Measurements from ENCODE around the gene FAM200A.
"Not testable (repeated sequence)": the region's sequence is repeated elsewhere in the genome, so short reads cannot be mapped to it uniquely, and the experiment has no call there.

The FAM200A gene

DNA sequence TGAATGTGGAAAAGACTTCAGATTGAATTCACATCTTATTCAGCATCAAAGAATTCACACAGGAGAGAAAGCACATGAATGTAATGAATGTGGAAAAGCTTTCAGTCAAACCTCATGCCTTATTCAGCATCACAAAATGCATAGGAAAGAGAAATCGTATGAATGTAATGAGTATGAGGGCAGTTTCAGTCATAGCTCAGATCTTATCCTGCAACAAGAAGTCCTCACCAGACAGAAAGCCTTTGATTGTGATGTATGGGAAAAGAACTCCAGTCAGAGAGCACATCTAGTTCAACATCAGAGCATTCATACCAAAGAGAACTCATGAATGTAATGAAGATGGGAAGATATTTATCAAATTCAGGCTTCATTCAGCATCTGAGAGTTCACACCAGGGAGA lies 21.3 kb upstream of the FAM200A start:
- Histone ChIP-seq H3K27ac (ENCODE audit: low read length) (no peak overlapping the region), H3K4me1 (ENCODE audit: control insufficient read depth in 1 of 2, insufficient read depth in 2 of 2, low read length in 2 of 2) (no peaks in the 10 kb centered on the region), H3K27me3 (ENCODE audit: low read depth, low read length) (no peaks in the 10 kb centered on the region), H3K4me3 (ENCODE audit: low read depth in 1 of 2, low read length in 2 of 2) (no peak overlapping the region), H3K9me3 (ENCODE audit: control insufficient read depth in 1 of 2, low read length in 2 of 2) (no peaks in the 10 kb centered on the region), H3K36me3 (ENCODE audit: control insufficient read depth in 1 of 2, insufficient read depth in 2 of 2, low read length in 2 of 2) (peaks cover 18 to 42% of the 10 kb centered on the region in 2 donors)

DNA sequence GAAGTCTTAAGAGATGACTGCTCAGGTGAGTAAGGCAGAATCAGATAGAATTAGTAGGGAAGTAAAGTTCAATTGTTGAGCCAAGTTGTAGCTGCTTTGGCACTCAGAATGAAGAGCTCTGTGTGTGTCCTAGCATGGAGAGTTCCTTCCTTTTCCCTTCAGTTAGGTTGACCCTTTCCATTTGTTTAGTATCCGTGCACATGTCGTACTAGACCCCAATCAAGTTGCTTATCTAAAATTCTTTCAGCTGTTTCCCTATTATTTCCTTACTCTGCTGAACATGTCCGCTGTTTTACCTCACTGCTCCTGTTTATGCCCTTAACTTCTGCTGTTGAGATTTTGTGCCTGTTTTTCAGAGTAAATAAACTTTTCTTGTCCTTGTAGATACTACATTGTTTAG lies 19.9 kb upstream of the FAM200A start:
- Histone ChIP-seq H3K4me3 (ENCODE audit: low read depth in 1 of 2, low read length in 2 of 2) (no peak overlapping the region), H3K36me3 (ENCODE audit: control insufficient read depth in 1 of 2, insufficient read depth in 2 of 2, low read length in 2 of 2) (peaks cover 18 to 48% of the 10 kb centered on the region in 2 donors), H3K9me3 (ENCODE audit: control insufficient read depth in 1 of 2, low read length in 2 of 2) (no peaks in the 10 kb centered on the region), H3K27ac (ENCODE audit: low read length) (no peak overlapping the region), H3K4me1 (ENCODE audit: control insufficient read depth in 1 of 2, insufficient read depth in 2 of 2, low read length in 2 of 2) (no peaks in the 10 kb centered on the region), H3K27me3 (ENCODE audit: low read depth, low read length) (no peaks in the 10 kb centered on the region)

DNA sequence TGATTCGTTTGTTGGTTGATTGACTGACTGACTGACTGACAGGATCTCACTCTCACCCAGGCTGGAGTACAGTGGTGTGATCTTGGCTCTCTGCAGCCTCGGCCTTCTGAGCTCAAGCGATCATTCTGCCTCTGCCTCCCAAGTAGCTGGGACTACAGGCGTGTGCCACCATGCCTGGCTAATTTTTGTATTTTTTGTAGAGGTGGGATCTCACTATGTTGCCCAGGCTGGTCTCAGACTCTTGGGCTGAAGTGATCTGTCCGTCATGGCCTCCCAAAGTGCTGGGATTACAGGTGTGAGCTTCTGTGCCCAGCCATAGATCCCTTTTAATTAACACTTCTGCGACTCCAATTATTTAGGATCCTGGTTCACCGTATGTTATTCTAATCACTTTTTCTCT lies 16.9 kb upstream of the FAM200A start:
- peaks cover 35 to 68% of the 10 kb centered on the region in 2 donors for H3K36me3 ChIP-seq (ENCODE audit: control insufficient read depth in 1 of 2, insufficient read depth in 2 of 2, low read length in 2 of 2)
- H3K4me1 ChIP-seq (ENCODE audit: control insufficient read depth in 1 of 2, insufficient read depth in 2 of 2, low read length in 2 of 2); H3K27ac ChIP-seq (ENCODE audit: low read length); H3K9me3 ChIP-seq (ENCODE audit: control insufficient read depth in 1 of 2, low read length in 2 of 2); H3K27me3 ChIP-seq (ENCODE audit: low read depth, low read length); H3K4me3 ChIP-seq (ENCODE audit: low read depth in 1 of 2, low read length in 2 of 2): not testable (repeated sequence)

DNA sequence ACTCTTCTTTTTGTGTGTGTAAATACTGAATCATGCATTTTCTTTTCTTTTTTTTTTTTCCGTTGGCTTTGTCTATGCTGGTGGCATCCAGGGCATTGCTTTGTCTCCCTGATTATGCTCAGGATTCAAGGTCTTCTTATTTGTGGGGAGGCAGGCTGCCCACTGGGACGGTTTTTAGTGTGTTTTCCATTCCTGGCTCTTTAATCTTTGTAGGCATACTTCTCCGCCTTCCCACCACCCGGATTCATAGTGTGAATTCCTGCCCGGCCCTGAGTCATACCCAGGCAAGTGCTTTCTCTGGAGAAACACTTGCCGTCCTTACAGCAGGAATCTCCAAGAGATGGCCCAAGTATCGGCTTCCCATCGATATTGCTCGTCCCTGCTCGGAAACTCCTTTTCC lies 11.7 kb upstream of the FAM200A start:
- Histone ChIP-seq H3K4me3 (ENCODE audit: low read depth in 1 of 2, low read length in 2 of 2) (no peak overlapping the region), H3K4me1 (ENCODE audit: control insufficient read depth in 1 of 2, insufficient read depth in 2 of 2, low read length in 2 of 2) (peaks cover 0 to 15% of the 10 kb centered on the region in 2 donors), H3K27me3 (ENCODE audit: low read depth, low read length) (no peaks in the 10 kb centered on the region), H3K27ac (ENCODE audit: low read length) (no peak overlapping the region), H3K36me3 (ENCODE audit: control insufficient read depth in 1 of 2, insufficient read depth in 2 of 2, low read length in 2 of 2) (peaks cover 49 to 68% of the 10 kb centered on the region in 2 donors), H3K9me3 (ENCODE audit: control insufficient read depth in 1 of 2, low read length in 2 of 2) (no peaks in the 10 kb centered on the region)

DNA sequence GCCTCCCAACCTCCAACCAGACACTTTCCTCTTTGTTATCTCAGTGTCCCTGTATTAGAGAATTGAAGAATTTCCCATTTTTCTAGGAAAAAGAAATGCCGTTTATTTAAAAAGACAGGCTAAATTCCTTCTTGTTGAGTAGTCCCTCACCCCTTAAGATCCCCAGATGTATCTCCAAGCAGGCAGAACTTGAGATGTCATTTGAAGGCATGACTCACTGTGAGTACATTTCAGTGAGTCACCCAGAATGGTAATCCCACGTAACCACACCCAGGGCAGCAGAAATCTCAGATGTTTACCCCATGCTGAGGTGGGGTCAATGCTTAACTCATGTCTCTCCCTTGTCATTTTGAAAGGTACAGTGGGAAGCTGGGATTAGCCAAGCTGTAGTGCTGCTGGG lies 10.9 kb upstream of the FAM200A start:
- H3K27me3 ChIP-seq (ENCODE audit: low read depth, low read length): no peaks in the 10 kb centered on the region
- no peak overlapping the region for H3K4me3 ChIP-seq (ENCODE audit: low read depth in 1 of 2, low read length in 2 of 2)
- H3K9me3 ChIP-seq (ENCODE audit: control insufficient read depth in 1 of 2, low read length in 2 of 2): no peaks in the 10 kb centered on the region
- peaks cover 0 to 15% of the 10 kb centered on the region in 2 donors for H3K4me1 ChIP-seq (ENCODE audit: control insufficient read depth in 1 of 2, insufficient read depth in 2 of 2, low read length in 2 of 2)
- peaks cover 49 to 69% of the 10 kb centered on the region in 2 donors for H3K36me3 ChIP-seq (ENCODE audit: control insufficient read depth in 1 of 2, insufficient read depth in 2 of 2, low read length in 2 of 2)
- peak overlapping the region; percentile 64 for H3K27ac ChIP-seq (ENCODE audit: low read length)

DNA sequence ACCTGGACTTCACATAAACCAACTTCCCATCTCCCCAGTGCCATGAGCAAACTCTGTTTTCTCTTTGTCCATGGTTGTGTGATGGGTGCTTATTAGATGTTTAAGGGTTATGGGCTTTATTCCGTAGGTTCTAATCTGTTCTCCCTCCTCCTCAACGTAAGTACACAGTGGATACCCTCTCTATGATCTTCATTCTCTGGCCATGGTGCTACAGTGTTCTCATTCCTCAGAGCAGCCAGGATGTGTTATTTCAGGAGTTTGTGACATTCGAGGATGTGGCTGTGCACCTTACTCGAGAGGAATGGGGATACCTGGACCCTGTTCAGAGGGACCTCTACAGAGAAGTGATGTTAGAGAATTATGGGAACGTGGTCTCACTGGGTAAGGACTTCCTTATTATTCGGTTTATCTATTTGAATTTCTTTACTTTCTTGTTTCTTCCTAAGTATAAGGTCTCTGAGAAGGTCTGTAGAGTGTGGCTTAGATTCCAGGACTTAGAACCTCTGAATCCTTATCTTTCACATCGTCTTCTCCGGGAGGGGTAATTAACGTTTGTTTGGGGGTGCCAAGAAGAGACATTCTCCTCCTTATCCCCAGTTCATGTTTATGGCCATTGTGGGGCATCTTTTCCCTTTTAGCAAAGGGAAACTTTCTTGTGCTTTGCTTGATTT lies 10.3 kb upstream of the FAM200A start:
- Histone ChIP-seq H3K27me3 (ENCODE audit: low read depth, low read length) (no peaks in the 10 kb centered on the region), H3K9me3 (ENCODE audit: control insufficient read depth in 1 of 2, low read length in 2 of 2) (no peaks in the 10 kb centered on the region), H3K36me3 (ENCODE audit: control insufficient read depth in 1 of 2, insufficient read depth in 2 of 2, low read length in 2 of 2) (peaks cover 49 to 65% of the 10 kb centered on the region in 2 donors), H3K4me1 (ENCODE audit: control insufficient read depth in 1 of 2, insufficient read depth in 2 of 2, low read length in 2 of 2) (peaks cover 0 to 18% of the 10 kb centered on the region in 2 donors), H3K27ac (ENCODE audit: low read length) (peak overlapping the region; percentile 64), H3K4me3 (ENCODE audit: low read depth in 1 of 2, low read length in 2 of 2) (no peak overlapping the region)

DNA sequence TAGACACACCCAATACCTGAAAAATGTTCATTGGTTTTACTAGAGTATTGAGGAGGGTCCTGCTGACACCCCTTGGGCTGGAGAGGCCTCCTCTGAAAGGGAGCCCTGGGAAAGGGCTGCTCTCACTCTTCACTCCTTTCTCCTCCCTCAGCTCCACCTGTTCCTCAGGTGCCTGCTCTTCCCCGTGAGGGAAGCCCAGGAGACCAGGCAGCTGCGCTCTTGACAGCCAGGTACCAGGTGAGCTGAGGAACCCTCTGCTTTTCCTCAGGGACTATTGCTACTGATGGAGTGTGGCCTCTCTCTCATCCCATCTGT lies 9.8 kb upstream of the FAM200A start:
- no peaks in the 10 kb centered on the region for H3K27me3 ChIP-seq (ENCODE audit: low read depth, low read length)
- H3K4me1 ChIP-seq (ENCODE audit: control insufficient read depth in 1 of 2, insufficient read depth in 2 of 2, low read length in 2 of 2): peaks cover 0 to 24% of the 10 kb centered on the region in 2 donors
- H3K4me3 ChIP-seq (ENCODE audit: low read depth in 1 of 2, low read length in 2 of 2): no peak overlapping the region
- no peaks in the 10 kb centered on the region for H3K9me3 ChIP-seq (ENCODE audit: control insufficient read depth in 1 of 2, low read length in 2 of 2)
- peaks cover 49 to 63% of the 10 kb centered on the region in 2 donors for H3K36me3 ChIP-seq (ENCODE audit: control insufficient read depth in 1 of 2, insufficient read depth in 2 of 2, low read length in 2 of 2)
- no peak overlapping the region for H3K27ac ChIP-seq (ENCODE audit: low read length)

DNA sequence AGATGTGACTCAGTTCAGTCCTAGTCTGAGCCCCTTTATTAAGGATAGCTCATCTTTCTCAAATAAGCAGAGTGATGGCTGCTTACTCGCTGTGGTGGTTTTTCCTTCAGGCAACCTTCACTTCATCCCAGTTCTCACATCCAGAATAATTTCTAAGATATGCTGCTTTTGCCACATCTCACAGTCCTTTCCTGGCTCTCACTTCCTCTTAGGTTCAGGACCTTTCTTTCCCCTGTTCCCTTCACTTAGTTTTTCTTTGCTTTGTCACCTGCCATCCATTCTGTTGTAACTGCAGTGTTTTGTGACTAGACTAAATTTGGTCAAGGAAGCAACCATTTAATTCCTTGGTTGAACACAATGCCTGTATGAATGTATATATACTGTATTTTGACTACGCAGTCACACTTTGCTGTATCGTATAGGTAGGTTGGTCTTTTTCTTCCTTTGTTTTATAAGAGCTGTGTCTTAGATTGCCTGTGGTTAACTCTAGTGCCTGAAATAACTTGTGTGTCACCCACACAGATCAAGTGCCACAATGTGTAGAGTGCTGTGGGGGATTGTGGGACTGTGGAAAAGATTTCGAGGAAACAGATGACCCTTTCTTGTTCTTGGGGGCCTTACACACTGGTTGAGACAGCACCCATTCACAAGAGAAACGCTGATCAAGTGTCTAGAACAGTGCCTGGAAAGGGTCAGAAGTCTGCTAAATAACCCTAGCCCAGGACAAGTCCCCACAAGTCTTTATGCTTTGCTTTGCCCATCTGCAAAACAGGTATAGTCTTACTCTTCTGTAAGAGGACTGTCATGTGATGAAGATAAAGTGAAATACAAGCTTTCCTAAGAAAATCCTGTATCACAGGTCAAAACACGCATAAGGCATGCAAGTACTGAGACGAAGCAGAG lies 9.2 kb upstream of the FAM200A start:
- H3K4me1 ChIP-seq (ENCODE audit: control insufficient read depth in 1 of 2, insufficient read depth in 2 of 2, low read length in 2 of 2): peaks cover 0 to 27% of the 10 kb centered on the region in 2 donors
- no peak overlapping the region for H3K4me3 ChIP-seq (ENCODE audit: low read depth in 1 of 2, low read length in 2 of 2)
- H3K9me3 ChIP-seq (ENCODE audit: control insufficient read depth in 1 of 2, low read length in 2 of 2): no peaks in the 10 kb centered on the region
- H3K27ac ChIP-seq (ENCODE audit: low read length): peak overlapping the region; percentile 30
- peaks cover 49 to 61% of the 10 kb centered on the region in 2 donors for H3K36me3 ChIP-seq (ENCODE audit: control insufficient read depth in 1 of 2, insufficient read depth in 2 of 2, low read length in 2 of 2)
- no peaks in the 10 kb centered on the region for H3K27me3 ChIP-seq (ENCODE audit: low read depth, low read length)

DNA sequence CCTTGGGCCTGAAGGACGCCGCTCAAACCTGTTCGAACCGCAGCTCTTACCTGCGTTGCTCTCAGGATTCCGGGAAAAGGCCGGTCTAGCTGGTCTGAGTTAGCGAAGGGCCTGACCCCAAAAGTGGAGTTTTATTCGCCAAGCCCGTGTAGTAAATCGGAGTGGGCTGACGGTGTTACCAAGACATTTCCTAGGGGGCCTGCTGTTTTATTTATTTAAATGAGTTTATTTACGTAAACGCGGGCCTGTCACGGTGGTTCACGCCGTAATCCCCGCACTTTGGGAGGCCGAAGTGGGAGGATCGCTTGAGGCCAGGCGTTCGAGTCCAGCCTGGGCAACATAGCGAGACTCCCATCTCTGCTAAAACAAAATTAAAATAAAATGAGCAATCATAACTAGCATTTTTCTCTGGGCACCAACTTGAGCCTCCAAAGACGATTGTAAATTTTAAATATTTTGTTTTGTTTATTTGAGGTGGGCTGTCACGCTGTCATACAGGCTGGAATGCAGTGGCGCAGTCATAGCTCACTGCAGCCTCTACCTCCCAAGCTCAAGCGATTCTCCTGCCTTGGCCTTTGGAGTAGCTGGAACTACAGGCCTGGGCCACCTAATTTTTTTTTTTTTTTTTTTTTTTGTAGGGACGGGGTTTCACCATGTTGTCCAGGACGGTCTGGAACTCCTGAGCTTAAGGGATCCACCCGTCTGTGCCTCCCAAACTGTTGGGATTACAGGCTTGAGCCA lies 7.4 kb upstream of the FAM200A start:
- peak overlapping the region; percentile 90 to 93 for H3K4me3 ChIP-seq (ENCODE audit: low read depth in 1 of 2, low read length in 2 of 2)
- no peaks in the 10 kb centered on the region for H3K27me3 ChIP-seq (ENCODE audit: low read depth, low read length)
- H3K9me3 ChIP-seq (ENCODE audit: control insufficient read depth in 1 of 2, low read length in 2 of 2): no peaks in the 10 kb centered on the region
- peak overlapping the region; percentile 99 for H3K27ac ChIP-seq (ENCODE audit: low read length)
- peaks cover 44 to 55% of the 10 kb centered on the region in 2 donors for H3K36me3 ChIP-seq (ENCODE audit: control insufficient read depth in 1 of 2, insufficient read depth in 2 of 2, low read length in 2 of 2)
- H3K4me1 ChIP-seq (ENCODE audit: control insufficient read depth in 1 of 2, insufficient read depth in 2 of 2, low read length in 2 of 2): peaks cover 0 to 27% of the 10 kb centered on the region in 2 donors

DNA sequence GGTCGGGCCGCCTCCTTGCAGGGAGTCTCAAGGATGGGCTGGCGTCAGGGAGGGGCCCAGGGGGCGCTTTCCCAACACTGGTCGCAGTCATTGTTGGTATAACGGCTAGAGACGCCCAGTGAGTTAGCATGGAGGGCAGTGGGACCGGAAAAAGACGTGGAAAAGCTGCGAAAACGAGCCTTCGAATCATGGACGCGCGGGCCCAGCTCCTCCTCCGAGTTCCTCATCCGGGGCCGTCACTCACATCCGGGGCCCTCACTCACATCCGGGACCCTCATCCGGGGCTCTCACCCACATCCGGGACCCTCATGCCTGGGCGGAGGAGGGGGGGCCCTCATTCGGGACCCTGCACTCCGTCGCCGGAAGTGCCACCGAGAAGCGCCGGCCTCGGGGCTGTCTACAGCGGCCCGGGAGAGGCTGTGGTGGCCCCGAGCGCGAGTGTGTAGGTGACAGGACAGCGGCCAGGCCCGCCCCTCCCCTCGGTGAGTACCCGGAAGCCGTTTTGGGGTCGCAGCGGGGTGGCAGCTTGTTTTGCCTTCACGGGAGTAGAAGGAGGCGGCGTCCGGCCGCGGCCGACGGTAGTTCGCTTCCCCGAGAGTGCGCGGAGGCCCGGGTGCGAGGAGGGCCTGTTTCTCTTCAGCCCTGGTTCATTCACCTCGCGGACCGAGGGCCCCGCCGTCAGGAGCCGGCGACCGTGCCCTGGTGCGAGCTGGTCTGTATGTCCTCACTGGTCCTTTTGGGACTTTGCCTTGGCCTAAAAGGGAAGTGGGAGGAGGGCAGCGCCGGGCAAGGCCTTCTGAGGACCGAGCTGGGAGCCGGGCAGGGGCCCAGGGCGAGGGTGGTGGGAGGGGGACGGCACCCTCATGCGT lies 6.6 kb upstream of the FAM200A start, which contains the start of gene ZNF655:
Gene ZNF655, plus strand, starts transcription at position 337 of the 869 bp plus-strand sequence. CDS start 1,918 bp downstream, outside the sequence.
- Histone ChIP-seq H3K36me3 (ENCODE audit: control insufficient read depth in 1 of 2, insufficient read depth in 2 of 2, low read length in 2 of 2) (peaks cover 40 to 47% of the 10 kb centered on the region in 2 donors), H3K4me1 (ENCODE audit: control insufficient read depth in 1 of 2, insufficient read depth in 2 of 2, low read length in 2 of 2) (peaks cover 0 to 27% of the 10 kb centered on the region in 2 donors), H3K27me3 (ENCODE audit: low read depth, low read length) (no peaks in the 10 kb centered on the region), H3K9me3 (ENCODE audit: control insufficient read depth in 1 of 2, low read length in 2 of 2) (no peaks in the 10 kb centered on the region), H3K27ac (ENCODE audit: low read length) (peak within 1 kb of the TSS; percentile 99), H3K4me3 (ENCODE audit: low read depth in 1 of 2, low read length in 2 of 2) (peak within 1 kb of the TSS; percentile 90 to 93)

Measured in muscle layer of duodenum (tissue), 2 donors.